Right atrium auricular region (tissue), 2 donors: Measurements from ENCODE around the gene MEAF6. TPM values are rescaled to one million over a fixed set of nuclear protein-coding genes. Genes with fewer than 3 reads are reported as not detected.
"Not testable (repeated sequence)": the region's sequence is repeated elsewhere in the genome, so short reads cannot be mapped to it uniquely, and the experiment has no call there.

ENCODE experiments used
- DNase-seq: peaks from one replicate; pipeline ENCODE4 v3.0.0-alpha.2; 2019; ENCODE audit warnings: low spot score
- H3K27ac ChIP-seq, 2 donors: fragments of 200-600 bp; sonication (generic); 1 replicate in 1 of 2; 2 replicates in 1 of 2; pipeline ENCODE4 v1.5.1; 2016 to 2019
- H3K27me3 ChIP-seq, 2 donors: fragments of 200-600 bp; sonication (generic); one replicate each; pipeline versions ENCODE4 v1.5.1 to v1.6.0; 2017 to 2019
- H3K36me3 ChIP-seq: fragments of 200-600 bp; sonication (generic); one replicate; pipeline ENCODE4 v1.5.1; 2016
- H3K4me1 ChIP-seq, 2 donors: fragments of 200-600 bp; sonication (generic); one replicate each; pipeline versions ENCODE4 v1.5.1 to v1.6.0; 2017 to 2019
- H3K4me3 ChIP-seq, 2 donors: fragments of 200-600 bp; sonication (generic); 1 replicate in 1 of 2; 2 replicates in 1 of 2; pipeline ENCODE4 v1.5.1; 2017 to 2019; ENCODE audit warnings: mild to moderate bottlenecking in 1 of 2, moderate library complexity in 1 of 2
- H3K9me3 ChIP-seq, 2 donors: fragments of 200-600 bp; sonication (generic); one replicate each; pipeline ENCODE4 v1.5.1; 2019
- CTCF ChIP-seq, 2 donors: fragments of 200-600 bp; sonication (generic); IDR thresholded peaks; one replicate each; pipeline ENCODE4 v1.5.1; 2019; ENCODE audit warnings: antibody characterized with exemption in 2 of 2
- total RNA-seq, 2 donors: library from RNA; depleted of rRNA; stranded (reverse); fragments of >200 nt; gene quantifications; one replicate each; pipeline ENCODE4 v1.1.0, GENCODE V29; 2016

The MEAF6 gene
- total RNA-seq, 2 donors from 2014 or later, result 50.4 to 61.0 TPM

GRCh38 chr1:37515185-37516034, 844 bp upstream of the MEAF6 start:
- Histone ChIP-seq H3K27me3 (no peaks in the 10 kb centered on the region), H3K9me3 (no peaks in the 10 kb centered on the region), H3K4me3 (peak overlapping the region; percentile 94 to 98), H3K36me3 (no peaks in the 10 kb centered on the region), H3K4me1 (peaks cover 0 to 16% of the 10 kb centered on the region in 2 donors), H3K27ac (peak overlapping the region; percentile 93 to 98)
- peak; percentile 26 for DNase-seq
- no peak for TF ChIP-seq CTCF (IDR thresholded peaks at IDR 0.05)

- Histone ChIP-seq H3K9me3 (no peaks in the 10 kb centered on the region), H3K36me3 (peaks cover 7% of the 10 kb centered on the region), H3K4me1 (peaks cover 0 to 16% of the 10 kb centered on the region in 2 donors), H3K4me3 (peak overlapping the region; percentile 94 to 98), H3K27ac (peak overlapping the region; percentile 93 to 98), H3K27me3 (no peaks in the 10 kb centered on the region)
- DNase-seq, result peak; percentile 56
- no peak for TF ChIP-seq CTCF (IDR thresholded peaks at IDR 0.05)
Measured at GRCh38 chr1:37513795-37514349, 694 bp downstream of the MEAF6 start.

- no peak overlapping the region for H3K4me3 ChIP-seq
- no peaks in the 10 kb centered on the region for H3K9me3 ChIP-seq
- H3K27ac ChIP-seq, result no peak overlapping the region
- peaks cover 0 to 16% of the 10 kb centered on the region in 2 donors for H3K4me1 ChIP-seq
- H3K27me3 ChIP-seq, result no peaks in the 10 kb centered on the region
- peaks cover 18% of the 10 kb centered on the region for H3K36me3 ChIP-seq
- no peak for DNase-seq
- TF ChIP-seq CTCF (IDR thresholded peaks at IDR 0.05), result no peak
Measured at GRCh38 chr1:37509181-37509580, 5.4 kb downstream of the MEAF6 start.

- peaks cover 22% of the 10 kb centered on the region for H3K36me3 ChIP-seq
- no peak for TF ChIP-seq CTCF (IDR thresholded peaks at IDR 0.05)
- H3K4me3 ChIP-seq, result no peak overlapping the region
- no peaks in the 10 kb centered on the region for H3K9me3 ChIP-seq
- no peaks in the 10 kb centered on the region for H3K4me1 ChIP-seq
- no peak for DNase-seq
- no peak overlapping the region for H3K27ac ChIP-seq
- H3K27me3 ChIP-seq, result no peaks in the 10 kb centered on the region
Measured at GRCh38 chr1:37506740-37507139, 7.8 kb downstream of the MEAF6 start.

GRCh38 chr1:37502791-37503190, 11.8 kb downstream of the MEAF6 start:
- not testable (repeated sequence) for H3K27ac ChIP-seq, H3K9me3 ChIP-seq, H3K4me3 ChIP-seq, H3K27me3 ChIP-seq
- peaks cover 17% of the 10 kb centered on the region for H3K36me3 ChIP-seq
- peaks cover 0 to 11% of the 10 kb centered on the region in 2 donors for H3K4me1 ChIP-seq
- peak; percentile 9 for DNase-seq

GRCh38 chr1:37502104-37502503, 12.5 kb downstream of the MEAF6 start:
- Histone ChIP-seq H3K27ac (no peak overlapping the region), H3K9me3 (no peaks in the 10 kb centered on the region), H3K27me3 (no peaks in the 10 kb centered on the region), H3K36me3 (peaks cover 17% of the 10 kb centered on the region), H3K4me1 (peaks cover 0 to 11% of the 10 kb centered on the region in 2 donors), H3K4me3 (no peak overlapping the region)
- no peak for TF ChIP-seq CTCF (IDR thresholded peaks at IDR 0.05)
- no peak for DNase-seq
